ENCODE results near the gene ATXN1. TPM values are rescaled to one million over a fixed set of nuclear protein-coding genes. Genes with fewer than 3 reads are reported as not detected.

ATXN1 gene
- total and polyA plus RNA-seq, 2 of the 8 experiments (the other 6 are each of a cell fraction or from before 2014, with no cell fraction given), result 1.6 to 4.0 TPM

DNA sequence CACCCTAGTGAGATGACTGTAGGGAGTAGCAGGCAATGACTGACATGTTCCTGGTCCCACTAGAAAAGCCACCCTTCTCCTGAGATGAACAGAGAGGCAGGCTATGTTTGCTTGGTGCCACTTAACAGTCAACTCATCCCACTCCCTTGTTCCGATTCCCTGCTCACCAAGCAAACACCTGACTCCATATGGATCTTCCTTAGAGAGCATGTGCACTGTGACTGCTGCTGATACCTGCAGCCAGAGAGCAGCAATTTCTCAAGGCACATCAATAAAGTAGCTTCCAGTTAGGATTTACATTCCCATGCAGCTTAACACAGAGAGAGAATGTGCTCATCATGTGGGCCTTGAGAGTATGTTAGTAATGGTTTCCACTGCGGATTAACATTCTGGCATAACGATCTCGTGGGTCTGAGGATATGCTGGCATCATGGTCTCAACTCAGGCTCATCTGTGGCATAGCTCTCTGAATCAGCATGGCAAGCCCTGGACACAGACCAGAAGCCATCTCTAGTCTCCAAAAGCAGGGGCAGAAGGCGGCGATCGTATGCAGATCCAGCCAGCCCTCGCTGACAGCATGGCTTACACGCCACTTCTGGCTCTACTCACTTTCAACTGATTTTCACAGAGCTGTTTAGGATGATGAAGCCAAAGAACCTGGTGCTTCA lies 43.9 kb downstream of the ATXN1 start:
- no peaks in the 10 kb centered on the region for H3K79me2 ChIP-seq (ENCODE audit: control insufficient read depth in 1 of 2, insufficient read depth in 2 of 2, low read length in 2 of 2)
- H4K91ac ChIP-seq (replicated peaks; ENCODE audit: insufficient read length, low read length), result no peak overlapping the region
- H3K79me1 ChIP-seq (ENCODE audit: low read depth, low read length), result no peaks in the 10 kb centered on the region
- no peaks in the 10 kb centered on the region for H3K23me2 ChIP-seq (ENCODE audit: low read depth, low read length)
- no peaks in the 10 kb centered on the region for H3K27me3 ChIP-seq (replicated peaks in 1 of 4; ENCODE audit: control insufficient read depth in 3 of 4, extremely low read depth in 1 of 4, insufficient read depth in 3 of 4, low read length in 3 of 4)
- H3K36me3 ChIP-seq (ENCODE audit: control insufficient read depth in 2 of 4, insufficient read depth in 4 of 4, low read length in 3 of 4), result no peaks in the 10 kb centered on the region
- H2BK20ac ChIP-seq (ENCODE audit: low read length), result no peak overlapping the region
- no peak for FAIRE-seq
- no peak overlapping the region for H3K56ac ChIP-seq (replicated peaks; ENCODE audit: insufficient read length, low read depth, low read length)
- H4K8ac ChIP-seq (ENCODE audit: extremely low read depth, insufficient read depth, low read length), result no peak overlapping the region
- H2BK12ac ChIP-seq (ENCODE audit: low read depth, low read length), result no peak overlapping the region
- no peak overlapping the region for H2BK5ac ChIP-seq (ENCODE audit: low read depth, low read length)
- ChIA-PET CTCF (ENCODE audit: partially characterized antibody) (interaction anchor here (1.0 to 2.3 kb wide), 2 partner anchors 23 to 46 kb away, joined by 3 to 7 read pairs; no protein-coding TSS in a partner anchor), POLR2A (ENCODE audit: partially characterized antibody) (no interaction called here)
- no peak overlapping the region for H2AK5ac ChIP-seq (ENCODE audit: low read depth, low read length)
- H3K9ac ChIP-seq (replicated peaks in 1 of 4; ENCODE audit: extremely low read depth in 1 of 4, low read depth in 3 of 4, low read length in 3 of 4), result no peak overlapping the region
- H3K4me2 ChIP-seq (ENCODE audit: insufficient read depth in 1 of 2, low read depth in 2 of 2, low read length in 2 of 2), result no peak overlapping the region
- no peaks in the 10 kb centered on the region for H4K20me1 ChIP-seq (replicated peaks in 1 of 2; ENCODE audit: control insufficient read depth in 1 of 2, insufficient read depth in 2 of 2, low read length in 2 of 2)
- no peak overlapping the region for H3K27ac ChIP-seq (ENCODE audit: low read depth, low read length)
- H3K14ac ChIP-seq (ENCODE audit: insufficient read length), result no peak overlapping the region
- H2AFZ ChIP-seq (ENCODE audit: low read length), result no peak overlapping the region
- DNase-seq (ENCODE audit: low read depth in 1 of 2, low spot score in 2 of 2), result no peak
- H3K4ac ChIP-seq (replicated peaks; ENCODE audit: insufficient read length, low read depth, low read length), result no peak overlapping the region
- H2BK15ac ChIP-seq (ENCODE audit: low read length), result no peak overlapping the region
- H4K5ac ChIP-seq (ENCODE audit: insufficient read length, low read depth, low read length), result no peak overlapping the region
- WGBS, 2 experiments (ENCODE audit: extremely low coverage in 1 of 2, insufficient coverage in 1 of 2, insufficient read length in 1 of 2, insufficient replicate concordance in 2 of 2, low coverage in 1 of 2, low lambda C conversion rate in 2 of 2, missing lambda C conversion rate in 1 of 2), result 94% methylated on average over 9 of the region's 9 CpGs; no CpG with 5 or more reads in 1 of the 2 experiments
- no peak overlapping the region for H3K4me3 ChIP-seq (ENCODE audit: extremely low read depth in 1 of 4, insufficient read depth in 2 of 4, low read depth in 3 of 4, low read length in 4 of 4)
- no peaks in the 10 kb centered on the region for H3K4me1 ChIP-seq (replicated peaks in 1 of 4; ENCODE audit: control insufficient read depth in 3 of 4, insufficient read depth in 4 of 4, low read length in 3 of 4)
- H3K9me3 ChIP-seq (ENCODE audit: insufficient read depth in 2 of 2, low read depth in 1 of 2, low read length in 1 of 2), result no peaks in the 10 kb centered on the region
- no peak overlapping the region for H2BK120ac ChIP-seq (replicated peaks; ENCODE audit: low read depth, low read length)
- no peak overlapping the region for H3K18ac ChIP-seq (ENCODE audit: extremely low read depth, low read length)
- no peak overlapping the region for H3K23ac ChIP-seq (ENCODE audit: insufficient read length)
- TF ChIP-seq, protein P1, sequence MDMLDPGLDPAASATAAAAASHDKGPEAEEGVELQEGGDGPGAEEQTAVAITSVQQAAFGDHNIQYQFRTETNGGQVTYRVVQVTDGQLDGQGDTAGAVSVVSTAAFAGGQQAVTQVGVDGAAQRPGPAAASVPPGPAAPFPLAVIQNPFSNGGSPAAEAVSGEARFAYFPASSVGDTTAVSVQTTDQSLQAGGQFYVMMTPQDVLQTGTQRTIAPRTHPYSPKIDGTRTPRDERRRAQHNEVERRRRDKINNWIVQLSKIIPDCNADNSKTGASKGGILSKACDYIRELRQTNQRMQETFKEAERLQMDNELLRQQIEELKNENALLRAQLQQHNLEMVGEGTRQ (IDR thresholded peaks at IDR 0.05; ENCODE audit: low read length), result no peak
- TF ChIP-seq JUN (IDR thresholded peaks at IDR 0.05; ENCODE audit: low read depth, low read length) (no peak), CHD1 (IDR thresholded peaks at IDR 0.05; ENCODE audit: low read depth, low read length) (no peak), CTBP2 (IDR thresholded peaks at IDR 0.05; ENCODE audit: borderline replicate concordance, insufficient read depth, insufficient read length, low read length) (no peak), FOSL1 (IDR thresholded peaks at IDR 0.05; ENCODE audit: insufficient read depth, low read depth, low read length) (no peak), TEAD4 (IDR thresholded peaks at IDR 0.05; ENCODE audit: low read depth, low read length) (no peak), NANOG (IDR thresholded peaks at IDR 0.05; ENCODE audit: insufficient read depth, low read depth, low read length, poor library complexity, severe bottlenecking) (no peak), SP1 (IDR thresholded peaks at IDR 0.05; ENCODE audit: low read depth, low read length) (no peak), ATF2 (IDR thresholded peaks at IDR 0.05; ENCODE audit: low read length) (no peak), SRF (IDR thresholded peaks at IDR 0.05; ENCODE audit: low read depth, low read length) (no peak), EGR1 (IDR thresholded peaks at IDR 0.05; ENCODE audit: borderline replicate concordance, low read depth, low read length) (no peak)
